GM19023 (cell line): ENCODE data around the gene CYP2A7.
"Not testable (repeated sequence)": the region's sequence is repeated elsewhere in the genome, so short reads cannot be mapped to it uniquely, and the experiment has no call there.

Source experiments
- ATAC-seq: cut with Tn5 transposase; IDR thresholded peaks from one replicate; pipeline ENCODE4 v1.9.1; 2021; ENCODE audit warnings: mild to moderate bottlenecking, moderate library complexity; ENCODE audit not compliant: unreplicated experiment

Gene CYP2A7

DNA sequence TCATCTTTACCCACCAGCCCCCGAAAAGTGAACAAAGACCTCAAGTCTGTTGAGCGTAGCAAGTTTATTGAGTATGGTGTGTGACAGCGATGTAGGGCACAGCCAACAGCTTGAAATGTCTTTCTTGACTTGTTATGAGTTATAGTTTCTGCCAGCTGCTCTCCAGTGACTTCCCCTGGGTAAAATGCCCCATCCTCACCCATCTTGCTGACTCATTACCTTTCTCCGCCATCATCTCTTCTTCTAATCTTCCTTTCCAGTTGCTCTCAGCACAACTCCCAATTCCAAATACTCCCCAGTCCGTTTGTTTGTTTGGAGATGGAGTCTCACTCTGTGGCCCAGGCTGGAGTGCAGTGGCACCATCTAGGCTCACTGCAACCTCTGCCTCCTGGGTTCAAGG lies 18.5 kb upstream of the CYP2A7 start:
- ATAC-seq = not testable (repeated sequence)

DNA sequence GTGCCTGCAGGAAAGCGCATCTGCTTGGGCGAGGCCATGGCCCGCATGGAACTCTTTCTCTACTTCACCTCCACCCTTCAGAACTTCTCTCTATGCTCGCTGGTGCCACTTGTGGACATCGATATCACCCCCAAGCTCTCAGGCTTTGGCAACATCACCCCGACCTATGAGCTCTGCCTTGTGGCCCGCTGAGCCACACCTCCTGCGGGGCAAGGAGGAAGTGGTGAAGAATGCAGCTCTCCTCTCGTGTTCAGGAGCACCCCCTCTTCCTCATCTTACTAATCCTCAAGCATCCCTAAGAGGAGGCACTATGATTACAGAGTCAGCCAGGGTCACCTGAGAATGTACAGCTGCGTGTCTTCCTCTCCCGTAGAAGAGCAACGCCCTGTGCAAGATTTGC lies 17.9 kb upstream of the CYP2A7 start:
- not testable (repeated sequence) for ATAC-seq

DNA sequence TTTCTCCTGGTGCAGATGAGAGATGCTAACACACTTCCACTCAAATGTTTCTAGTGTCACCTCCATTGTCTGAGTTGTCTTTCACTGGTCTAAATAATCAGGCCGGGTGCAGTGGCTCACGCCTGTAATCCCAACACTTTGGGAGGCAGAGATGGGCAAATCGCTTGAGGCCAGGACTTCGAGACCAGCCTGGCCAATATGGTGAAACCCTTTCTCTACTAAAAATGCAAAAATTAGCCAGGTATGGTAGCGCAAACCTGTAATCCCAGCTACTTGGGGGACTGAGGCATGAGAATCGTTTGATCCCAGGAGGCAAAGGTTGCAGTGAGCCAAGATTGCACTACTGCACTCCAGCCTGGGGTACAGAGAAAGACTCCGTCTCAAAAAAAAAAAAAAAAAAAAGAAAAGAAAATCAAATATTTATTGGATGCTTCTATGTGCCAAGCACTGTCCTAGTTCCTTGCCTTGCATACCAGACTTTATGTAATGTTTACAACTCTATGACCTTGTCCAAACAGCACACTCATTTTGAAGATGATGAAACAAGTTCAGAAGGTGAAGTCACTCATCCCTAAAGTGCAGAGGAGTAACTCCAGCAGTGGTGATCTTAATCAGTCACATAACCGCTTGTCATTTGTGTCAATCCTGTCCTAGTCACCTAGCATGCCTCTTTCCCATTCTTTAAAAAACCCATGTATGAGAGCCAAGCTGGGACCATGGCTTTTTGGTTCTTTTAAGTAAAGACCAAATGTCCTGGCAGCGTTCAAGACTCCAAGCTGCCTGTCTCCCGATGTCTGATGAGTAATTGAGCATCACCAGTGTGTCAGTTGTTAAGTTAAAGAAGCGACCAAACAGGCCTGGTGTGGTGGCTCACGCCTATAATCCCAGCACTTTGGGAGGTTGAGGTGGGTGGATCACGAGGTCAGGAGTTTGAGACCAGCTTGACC lies 15.1 kb upstream of the CYP2A7 start:
- ATAC-seq = not testable (repeated sequence)

DNA sequence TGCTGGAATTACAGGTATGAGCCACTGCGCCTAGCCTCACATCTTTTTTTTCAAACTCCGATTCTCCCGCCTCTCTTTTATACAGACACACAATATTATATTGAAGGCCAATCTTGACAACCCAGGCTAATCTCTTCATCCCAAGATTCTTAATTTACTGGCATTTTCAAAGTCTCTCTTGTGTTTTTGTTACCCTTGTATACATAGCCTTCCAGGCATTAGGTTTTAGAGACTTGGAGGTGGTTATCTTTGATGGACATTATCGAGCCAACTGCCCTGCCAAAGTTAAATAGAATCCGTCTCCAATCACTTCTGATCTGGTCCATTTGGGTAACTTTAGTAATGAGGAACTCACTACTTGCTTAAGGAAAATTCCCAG lies 14.4 kb upstream of the CYP2A7 start:
- ATAC-seq = no peak

DNA sequence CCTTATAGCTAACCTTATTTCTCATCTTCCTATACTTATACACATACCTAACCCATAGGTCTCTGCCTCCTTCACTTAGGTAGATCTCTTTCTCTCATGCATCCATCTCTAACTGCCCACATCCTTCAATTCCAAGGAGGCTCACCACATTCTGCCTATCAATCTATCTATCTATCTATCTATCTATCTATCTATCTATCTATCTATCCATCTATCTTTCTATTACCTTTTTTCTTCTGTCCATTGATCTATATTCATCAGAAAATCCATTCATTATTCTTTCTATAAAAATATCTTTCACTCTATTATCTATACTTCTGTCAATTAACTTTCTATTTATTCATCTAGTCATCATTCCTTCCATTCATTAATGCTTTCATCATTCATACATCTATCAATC lies 11.1 kb upstream of the CYP2A7 start:
- ATAC-seq = no peak

DNA sequence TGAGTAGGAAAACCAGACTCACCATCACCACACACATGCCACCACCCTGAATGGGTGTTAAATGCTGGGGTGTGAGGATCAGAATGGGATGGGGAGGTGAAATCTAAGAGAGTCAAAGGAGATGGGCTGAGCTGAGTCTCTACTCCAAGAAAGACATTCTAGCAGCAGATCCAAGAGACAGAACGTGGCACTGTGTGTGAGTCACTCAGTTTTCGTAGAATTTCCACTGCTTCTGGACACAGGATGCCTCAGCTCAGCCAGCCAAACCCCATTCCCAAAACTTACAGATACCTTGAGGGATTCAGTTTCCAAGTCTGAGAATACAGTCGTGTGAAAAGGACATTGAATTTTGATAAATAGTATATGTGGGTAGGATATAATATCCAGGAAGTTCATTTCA lies 7.3 kb upstream of the CYP2A7 start:
- no peak for ATAC-seq

DNA sequence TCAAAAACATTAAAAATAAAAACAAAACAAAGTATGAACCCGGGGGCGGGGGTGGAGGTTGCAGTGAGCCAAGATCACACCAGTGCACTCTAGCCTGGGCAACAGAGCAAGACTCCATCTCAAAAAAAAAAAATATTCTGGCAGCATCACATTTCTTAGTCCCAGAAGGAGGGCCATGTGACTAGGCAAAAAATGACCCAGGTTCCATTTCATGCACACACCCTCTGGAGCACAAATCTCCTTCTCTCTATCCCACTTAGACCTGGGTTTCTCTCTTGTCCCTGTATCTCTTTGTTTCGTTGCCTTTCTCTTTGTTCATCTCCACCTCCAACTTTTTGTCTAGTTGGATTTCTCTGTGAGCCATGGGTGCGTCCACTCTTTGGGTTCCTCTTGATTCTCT lies 6.2 kb upstream of the CYP2A7 start:
- no peak for ATAC-seq

DNA sequence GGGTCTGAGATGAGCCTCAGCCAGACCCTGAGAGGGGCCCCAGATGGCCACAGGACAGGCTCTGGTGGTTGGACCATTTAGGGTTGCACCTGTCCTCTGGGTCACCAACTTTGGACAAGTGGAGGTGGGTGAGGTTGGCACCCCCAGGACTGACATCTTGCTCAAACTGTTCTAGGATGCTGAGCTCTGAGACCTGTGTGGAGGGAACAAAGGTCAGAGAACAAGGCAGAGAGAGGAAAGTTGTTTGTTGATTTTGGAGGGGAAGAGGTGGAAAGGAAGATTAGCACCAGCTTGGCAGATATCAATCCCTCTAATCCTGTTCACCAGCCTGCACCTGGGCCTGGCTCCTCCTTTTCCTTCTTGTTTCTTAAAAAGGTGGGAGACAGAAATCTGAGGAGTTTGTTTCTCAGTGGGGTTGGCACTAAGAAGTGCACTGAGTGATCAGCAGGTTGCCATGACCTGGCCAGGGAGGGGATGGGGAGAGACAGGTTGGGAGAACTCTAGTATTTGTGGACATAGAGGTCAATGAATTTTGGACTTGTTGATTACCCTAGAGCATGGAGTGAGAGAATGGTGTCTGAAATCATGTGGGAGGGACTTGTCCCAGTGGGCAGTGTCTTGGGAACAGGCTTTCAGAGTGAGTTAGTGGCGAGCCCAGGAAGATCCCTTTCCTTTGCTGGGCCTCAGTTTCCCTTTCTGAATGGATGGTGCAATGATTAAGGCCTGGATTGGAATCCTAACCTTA lies 2.3 kb upstream of the CYP2A7 start:
- not testable (repeated sequence) for ATAC-seq

DNA sequence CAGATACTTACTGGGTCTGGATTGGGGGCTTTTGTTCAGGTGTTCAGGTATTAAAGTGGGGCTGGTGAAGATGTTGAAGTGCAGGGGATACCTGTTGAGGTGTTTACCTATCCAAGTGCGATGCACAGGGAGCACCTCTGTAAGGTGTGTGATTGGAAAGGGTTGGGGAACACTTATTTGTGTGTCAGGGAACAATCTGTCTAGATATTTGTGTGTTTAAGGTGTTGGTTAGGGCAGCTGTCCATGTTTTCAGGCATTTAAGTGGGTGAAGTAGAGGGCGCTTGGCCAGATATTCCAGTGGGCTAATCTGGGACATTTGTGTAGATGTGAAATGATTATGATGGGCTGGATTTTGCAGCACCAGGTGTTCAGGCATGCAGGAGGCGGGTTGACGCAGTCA lies 2.7 kb downstream of the CYP2A7 start:
- not testable (repeated sequence) for ATAC-seq

DNA sequence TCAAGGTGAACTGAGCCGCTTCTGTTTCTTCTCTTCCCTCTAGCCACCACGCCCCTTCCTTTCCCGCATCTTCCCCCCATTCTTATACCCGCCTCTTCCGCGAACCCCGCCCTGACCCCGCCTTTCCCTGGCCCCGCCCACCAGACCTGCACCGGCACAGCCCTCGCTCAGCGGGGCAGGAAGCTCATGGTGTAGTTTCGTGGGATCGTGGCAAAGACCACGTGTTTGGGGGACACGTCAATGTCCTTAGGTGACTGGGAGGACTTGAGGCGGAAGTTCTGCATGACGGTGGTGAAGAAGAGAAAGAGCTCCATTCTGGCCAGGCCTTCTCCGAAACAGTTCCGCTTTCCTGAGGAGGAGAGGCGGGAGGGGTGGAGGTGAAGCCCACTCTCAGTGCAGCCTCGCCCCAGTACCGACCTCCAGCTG lies 6.5 kb downstream of the CYP2A7 start:
- not testable (repeated sequence) for ATAC-seq

DNA sequence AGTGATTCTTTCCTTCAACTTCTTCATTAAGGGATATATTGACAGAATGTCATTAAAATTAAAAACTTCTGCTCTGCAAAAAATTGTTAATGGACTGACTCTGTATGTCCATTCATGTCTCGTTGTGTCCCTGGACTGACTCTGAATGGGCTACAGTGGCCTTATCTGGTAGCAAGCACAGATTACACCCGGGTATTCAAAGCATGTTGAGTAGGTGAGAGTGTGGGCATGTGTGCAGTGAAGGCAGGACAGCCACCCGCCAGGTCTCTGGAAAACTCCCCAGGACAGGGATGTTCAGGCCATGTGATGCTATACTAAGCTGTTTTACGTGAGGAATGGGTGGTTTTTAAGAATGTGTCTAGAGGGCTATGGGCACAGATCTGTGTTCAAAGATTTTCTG lies 7.2 kb downstream of the CYP2A7 start:
- ATAC-seq = not testable (repeated sequence)

DNA sequence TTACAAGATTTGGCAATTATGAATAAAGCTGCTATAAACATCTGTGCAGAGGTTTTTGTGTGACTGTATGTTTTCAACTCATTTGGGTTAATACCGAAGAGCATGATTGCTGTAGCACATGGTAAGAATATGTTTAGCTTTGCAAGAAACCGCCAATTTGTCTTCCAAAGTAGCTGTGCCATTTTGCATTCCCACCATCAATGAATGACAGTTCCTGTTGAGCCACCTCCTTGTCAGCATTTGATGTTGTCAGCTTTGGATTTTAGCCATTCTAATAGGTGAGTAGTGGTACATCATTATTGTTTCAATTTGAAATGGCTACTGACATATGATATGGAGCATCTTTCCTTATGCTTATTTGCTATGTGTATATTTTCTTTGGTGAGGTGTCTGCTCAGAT lies 8.2 kb downstream of the CYP2A7 start:
- not testable (repeated sequence) for ATAC-seq

DNA sequence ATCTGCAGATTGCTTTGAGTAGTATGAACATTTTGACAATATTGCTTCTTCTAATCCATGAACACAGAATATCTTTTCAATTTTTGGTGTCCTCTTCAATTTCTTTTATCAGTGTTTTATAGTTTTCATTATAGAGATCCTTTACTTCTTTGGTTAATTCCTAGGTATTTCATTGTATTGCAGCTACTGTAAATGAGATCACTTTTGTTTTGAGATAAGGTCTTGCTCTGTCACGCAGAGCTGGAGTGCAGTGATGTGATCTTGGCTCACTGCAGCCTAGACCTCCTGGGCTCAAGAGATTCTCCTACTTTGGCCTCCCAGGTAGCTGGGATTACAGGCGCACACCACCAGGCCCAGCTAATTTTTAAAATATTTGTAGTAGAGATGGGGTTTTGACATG lies 9.8 kb downstream of the CYP2A7 start:
- no peak for ATAC-seq

DNA sequence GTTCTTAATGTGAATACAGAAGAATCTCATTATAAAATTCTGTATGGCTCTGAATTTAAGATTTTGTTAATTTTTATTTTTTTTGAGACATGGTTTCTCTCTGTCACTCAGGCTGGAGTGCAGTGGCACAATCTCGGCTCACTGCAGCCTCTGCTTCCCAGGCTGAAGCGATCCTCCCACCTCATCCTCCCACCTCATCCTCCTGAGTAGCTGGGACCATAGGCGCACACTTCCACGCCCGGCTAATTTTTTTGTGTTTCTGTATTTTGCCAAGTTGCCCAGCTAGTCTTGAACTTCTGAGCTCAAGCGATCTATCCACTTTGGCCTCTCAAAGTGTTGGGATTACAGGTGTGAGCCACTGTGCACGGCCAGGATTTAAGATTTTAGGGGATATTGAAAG lies 14.3 kb downstream of the CYP2A7 start:
- no peak for ATAC-seq

DNA sequence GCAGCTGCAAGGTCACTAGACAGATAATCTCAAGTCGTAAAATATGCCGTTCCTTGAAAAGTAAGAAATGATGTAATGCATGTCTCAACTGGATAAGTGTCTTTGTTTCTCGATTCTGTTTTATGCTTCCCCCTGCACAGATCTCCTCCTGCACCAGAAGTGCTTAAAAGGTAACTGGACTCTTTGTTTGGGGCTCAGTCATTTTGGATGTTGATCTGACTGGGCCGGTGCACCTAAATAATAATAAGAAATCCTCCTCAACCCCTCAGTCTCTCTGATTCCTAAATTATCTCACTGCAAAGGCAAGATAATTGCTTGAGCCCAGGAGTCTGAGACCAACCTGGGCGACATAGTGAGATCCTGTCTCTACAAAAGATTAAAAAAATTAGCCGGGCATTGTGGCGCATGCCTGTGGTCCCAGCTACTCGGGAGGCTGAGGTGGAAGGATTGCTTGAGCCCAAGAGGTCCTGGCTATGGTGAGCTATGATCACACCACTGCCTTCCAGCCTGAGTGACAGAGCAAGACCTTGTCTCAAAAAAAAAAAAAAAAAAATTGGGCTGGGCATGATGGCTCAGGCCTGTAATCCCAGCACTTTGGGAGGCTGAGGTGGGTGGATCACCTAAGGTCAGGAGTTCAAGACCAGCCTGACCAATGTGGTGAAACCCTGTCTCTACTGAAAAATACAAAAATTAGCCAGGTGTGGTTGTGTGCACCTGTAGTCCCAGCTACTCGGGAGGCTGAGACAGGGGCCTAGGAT lies 17.1 kb downstream of the CYP2A7 start:
- not testable (repeated sequence) for ATAC-seq

DNA sequence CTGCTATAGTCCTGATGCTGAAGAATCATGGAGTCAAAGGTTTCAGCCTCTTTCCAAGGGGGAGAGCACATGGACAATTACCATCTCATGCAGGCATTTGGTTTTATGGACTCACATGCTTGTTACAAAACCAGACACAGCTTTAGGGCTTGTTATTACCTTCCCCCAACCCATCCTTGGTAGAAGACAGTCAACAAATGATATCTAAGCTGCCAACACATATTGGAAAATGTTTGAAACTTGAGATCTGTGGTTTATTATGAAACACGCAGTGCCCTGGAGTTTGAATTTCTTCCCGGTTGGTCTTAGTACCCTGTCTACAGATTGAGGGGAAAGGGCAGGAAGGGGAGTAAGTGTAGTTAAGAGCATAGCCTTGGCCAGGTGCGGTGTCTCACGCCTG lies 19.2 kb downstream of the CYP2A7 start:
- no peak for ATAC-seq

DNA sequence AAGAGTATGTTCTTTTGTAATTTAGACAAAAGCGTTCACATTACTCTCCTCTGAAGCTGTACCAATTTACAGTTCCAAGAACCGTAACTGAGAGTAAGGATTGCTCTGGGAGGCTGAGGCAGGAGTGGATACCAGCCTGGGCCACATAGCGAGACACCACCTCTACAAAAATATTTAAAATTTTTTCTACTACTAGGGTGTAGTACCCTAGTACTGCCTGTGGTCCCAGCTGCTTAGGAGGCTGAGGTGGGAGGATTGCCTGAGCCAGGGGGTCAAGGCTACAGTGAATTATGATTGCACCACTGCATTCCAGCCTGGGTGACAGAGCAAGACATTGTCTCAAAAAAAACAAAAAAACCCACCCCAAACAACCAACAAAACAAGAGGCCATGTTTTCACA lies 19.7 kb downstream of the CYP2A7 start:
- no peak for ATAC-seq

DNA sequence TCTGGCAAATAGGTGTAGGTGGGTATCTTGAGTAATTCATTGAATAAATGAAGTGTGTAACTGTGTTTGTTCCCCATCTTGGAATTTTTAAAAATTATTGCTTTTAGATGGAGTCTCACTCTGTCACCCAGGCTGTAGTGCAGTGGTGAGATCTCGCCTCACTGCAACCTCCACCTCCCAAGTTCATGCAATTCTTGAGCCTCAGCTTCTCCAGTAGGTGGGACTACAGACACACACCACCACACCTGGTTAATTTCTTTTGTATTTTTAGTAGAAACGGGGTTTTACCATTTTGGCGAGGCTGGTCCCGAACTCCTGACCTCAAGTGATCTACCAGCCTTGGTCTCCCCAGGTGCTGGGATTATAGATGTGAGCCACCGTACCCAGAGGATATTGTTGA lies 23.9 kb downstream of the CYP2A7 start:
- no peak for ATAC-seq

DNA sequence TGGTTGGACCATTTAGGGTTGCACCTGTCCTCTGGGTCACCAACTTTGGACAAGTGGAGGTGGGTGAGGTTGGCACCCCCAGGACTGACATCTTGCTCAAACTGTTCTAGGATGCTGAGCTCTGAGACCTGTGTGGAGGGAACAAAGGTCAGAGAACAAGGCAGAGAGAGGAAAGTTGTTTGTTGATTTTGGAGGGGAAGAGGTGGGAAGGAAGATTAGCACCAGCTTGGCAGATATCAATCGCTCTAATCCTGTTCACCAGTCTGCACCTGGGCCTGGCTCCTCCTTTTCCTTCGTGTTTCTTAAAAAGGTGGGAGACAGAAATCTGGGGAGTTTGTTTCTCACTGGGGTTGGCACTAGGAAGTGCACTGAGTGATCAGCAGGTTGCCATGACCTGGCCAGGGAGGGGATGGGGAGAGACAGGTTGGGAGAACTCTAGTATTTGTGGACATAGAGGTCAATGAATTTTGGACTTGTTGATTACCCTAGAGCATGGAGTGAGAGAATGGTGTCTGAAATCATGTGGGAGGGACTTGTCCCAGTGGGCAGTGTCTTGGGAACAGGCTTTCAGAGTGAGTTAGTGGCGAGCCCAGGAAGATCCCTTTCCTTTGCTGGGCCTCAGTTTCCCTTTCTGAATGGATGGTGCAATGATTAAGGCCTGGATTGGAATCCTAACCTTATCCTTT lies 29.4 kb downstream of the CYP2A7 start:
- ATAC-seq = not testable (repeated sequence)

DNA sequence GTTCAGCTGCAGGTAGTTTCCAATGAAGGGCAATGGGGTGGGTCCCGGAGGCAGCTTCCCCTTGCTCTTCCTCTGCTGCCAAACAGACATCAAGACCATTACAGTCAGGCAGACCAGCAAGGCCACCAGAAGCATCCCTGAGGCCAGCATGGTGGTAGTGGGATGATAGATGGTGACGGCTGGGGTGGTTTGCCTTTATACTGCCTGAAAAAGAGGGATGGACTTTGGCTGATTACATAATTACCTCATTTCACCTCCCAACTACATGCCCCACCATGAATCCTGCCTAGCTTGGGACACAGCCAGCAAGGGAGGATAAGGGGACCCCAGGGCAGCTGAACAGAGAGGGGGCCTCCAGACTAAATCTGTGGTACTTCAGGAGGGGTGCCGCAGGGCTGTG lies 31.8 kb downstream of the CYP2A7 start, which contains the start of gene CYP2A6:
TSS of gene CYP2A6 (minus strand) at position 171 of the 400 bp plus-strand sequence. CDS start at position 150, 21 bp downstream.
- not testable (repeated sequence) for ATAC-seq

DNA sequence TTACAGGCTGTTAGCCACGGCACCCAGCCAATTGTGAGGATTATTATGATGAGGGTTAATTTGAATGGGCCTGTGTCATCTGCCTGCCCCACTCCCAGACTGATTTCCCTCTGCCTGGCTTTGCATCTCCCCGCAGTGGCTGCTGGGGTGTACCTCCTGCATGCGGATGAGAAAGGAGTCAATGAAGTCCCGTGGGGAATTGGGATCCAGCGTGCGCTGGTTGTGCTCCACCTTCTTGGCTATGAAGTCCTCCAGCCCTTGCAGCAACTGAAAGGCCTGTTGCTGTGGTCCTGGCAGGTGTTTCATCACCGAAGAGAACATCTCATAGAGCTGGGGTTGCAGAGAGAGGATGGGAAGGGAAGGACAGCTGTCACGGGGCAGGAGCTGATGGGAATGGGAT lies 35.3 kb downstream of the CYP2A7 start:
- not testable (repeated sequence) for ATAC-seq
